HL-60 (cell line): ENCODE results near the gene SSC5D.

Experiments used
- GABPA ChIP-seq: IDR thresholded peaks from 2 replicates; pipeline ENCODE4 v1.6.1; 2012; ENCODE audit warnings: low read depth
- TF ChIP-seq, protein P1 (sequence below): IDR thresholded peaks from one replicate; pipeline ENCODE4 v1.5.1; 2011; ENCODE audit warnings: low read length, control low read depth, inconsistent platforms; ENCODE audit not compliant: insufficient read depth

DNA sequence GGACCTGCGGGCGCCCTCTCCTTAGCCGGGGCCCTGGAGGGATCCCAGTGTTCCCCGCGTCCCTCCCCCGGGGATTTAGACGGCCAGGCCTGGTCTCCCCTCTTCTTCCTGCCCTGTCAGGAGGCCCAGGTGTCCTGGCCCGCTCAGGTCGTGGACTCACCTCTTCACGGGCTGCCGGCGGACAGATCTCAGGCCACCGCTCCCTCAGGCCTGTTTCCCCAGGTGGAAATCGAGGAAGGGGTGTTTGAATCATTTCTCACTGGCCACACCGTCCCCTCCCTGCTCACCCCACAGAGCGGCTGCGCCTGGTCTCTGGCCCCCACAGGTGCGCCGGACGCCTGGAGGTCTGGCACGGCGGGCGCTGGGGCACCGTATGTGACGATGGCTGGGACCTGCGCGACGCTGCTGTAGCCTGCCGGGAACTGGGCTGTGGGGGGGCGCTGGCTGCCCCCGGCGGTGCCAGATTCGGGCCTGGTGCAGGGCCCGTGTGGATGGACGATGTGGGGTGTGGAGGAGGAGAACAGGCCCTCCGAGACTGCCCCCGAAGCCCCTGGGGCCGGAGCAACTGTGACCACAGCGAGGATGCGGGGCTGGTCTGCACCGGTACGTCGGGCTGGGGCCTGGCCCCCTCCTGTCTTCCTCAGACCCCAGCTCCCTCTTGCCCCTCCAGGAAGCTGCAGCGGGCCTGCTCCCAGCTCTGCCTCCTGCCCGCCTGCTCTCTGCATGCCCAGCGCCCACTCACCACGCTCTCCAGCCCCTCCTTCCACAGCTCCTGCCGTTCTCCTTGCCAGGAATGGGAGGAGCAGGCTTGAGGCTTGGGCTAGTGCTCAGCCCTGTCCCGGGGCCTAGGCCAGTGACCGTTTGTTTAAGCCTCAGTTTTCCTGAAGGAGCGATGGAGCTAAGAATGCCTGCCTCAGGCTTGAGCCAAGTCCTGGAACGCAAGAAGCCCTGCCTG lies 2.5 kb downstream of the SSC5D start:
- TF ChIP-seq, protein P1, sequence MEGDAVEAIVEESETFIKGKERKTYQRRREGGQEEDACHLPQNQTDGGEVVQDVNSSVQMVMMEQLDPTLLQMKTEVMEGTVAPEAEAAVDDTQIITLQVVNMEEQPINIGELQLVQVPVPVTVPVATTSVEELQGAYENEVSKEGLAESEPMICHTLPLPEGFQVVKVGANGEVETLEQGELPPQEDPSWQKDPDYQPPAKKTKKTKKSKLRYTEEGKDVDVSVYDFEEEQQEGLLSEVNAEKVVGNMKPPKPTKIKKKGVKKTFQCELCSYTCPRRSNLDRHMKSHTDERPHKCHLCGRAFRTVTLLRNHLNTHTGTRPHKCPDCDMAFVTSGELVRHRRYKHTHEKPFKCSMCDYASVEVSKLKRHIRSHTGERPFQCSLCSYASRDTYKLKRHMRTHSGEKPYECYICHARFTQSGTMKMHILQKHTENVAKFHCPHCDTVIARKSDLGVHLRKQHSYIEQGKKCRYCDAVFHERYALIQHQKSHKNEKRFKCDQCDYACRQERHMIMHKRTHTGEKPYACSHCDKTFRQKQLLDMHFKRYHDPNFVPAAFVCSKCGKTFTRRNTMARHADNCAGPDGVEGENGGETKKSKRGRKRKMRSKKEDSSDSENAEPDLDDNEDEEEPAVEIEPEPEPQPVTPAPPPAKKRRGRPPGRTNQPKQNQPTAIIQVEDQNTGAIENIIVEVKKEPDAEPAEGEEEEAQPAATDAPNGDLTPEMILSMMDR: no peak
- no peak for TF ChIP-seq GABPA
